ENCODE results near the gene EMX2.
"Not testable (repeated sequence)": the region's sequence is repeated elsewhere in the genome, so short reads cannot be mapped to it uniquely, and the experiment has no call there.

The EMX2 gene

DNA sequence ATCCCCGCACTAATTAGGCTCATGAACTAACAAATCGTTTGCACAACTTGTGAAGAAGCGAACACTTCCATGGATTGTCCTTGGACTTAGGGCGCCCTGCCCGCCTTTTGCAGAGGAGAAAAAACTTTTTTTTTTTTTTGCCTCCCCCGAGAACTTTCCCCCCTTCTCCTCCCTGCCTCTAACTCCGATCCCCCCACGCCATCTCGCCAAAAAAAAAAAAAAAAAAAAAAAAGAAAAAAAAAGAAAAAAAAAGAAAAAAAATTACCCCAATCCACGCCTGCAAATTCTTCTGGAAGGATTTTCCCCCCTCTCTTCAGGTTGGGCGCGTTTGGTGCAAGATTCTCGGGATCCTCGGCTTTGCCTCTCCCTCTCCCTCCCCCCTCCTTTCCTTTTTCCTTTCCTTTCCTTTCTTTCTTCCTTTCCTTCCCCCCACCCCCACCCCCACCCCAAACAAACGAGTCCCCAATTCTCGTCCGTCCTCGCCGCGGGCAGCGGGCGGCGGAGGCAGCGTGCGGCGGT is at the start of gene EMX2:
TSS of gene EMX2 (plus strand) at position 41 of the 519 bp plus-strand sequence. CDS start 522 bp downstream, outside the sequence.
- no peak for DNase-seq (ENCODE audit: low read depth)

DNA sequence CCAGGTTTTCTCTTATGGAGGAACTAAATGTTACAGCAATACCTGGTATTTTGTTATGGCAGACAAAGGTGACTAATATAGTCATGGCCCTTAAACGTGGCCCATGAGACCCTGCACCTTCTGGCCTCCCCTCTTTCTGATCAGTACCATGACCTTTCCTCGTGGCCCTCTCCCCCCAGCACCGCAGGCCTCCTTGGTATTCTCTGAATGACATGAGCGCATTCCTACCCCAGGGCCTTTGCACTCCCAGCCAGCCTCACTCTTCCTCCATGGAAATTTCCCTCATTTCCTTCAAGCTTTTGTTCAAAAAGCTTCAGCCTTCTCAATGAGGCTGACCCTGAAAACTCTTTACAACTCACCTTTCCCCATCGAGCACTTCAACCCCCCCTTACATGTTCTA is 46.5 kb upstream of the EMX2 start:
- no peak for DNase-seq (ENCODE audit: low read depth)

DNA sequence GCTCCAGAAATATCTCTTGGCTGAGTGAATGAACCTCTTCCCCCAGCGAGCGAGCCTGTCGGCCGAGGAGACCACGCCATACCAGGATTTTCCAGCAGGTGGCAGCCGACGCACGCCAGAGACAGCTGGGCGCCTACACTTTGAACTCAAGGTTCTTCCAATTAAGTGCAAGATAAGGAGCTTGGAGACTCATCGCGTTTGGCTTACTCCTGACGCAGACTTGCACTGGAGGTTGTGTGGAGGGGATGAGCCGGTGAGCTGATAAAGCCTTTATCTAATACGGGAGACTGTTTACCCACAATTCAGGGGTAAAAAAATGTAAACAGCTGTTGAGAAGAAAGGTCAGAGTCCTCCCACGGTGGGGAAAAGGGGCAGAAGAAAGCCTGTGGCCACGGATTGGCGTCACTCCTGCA is 45.9 kb upstream of the EMX2 start:
- DNase-seq (ENCODE audit: low read depth): peak; percentile 58

DNA sequence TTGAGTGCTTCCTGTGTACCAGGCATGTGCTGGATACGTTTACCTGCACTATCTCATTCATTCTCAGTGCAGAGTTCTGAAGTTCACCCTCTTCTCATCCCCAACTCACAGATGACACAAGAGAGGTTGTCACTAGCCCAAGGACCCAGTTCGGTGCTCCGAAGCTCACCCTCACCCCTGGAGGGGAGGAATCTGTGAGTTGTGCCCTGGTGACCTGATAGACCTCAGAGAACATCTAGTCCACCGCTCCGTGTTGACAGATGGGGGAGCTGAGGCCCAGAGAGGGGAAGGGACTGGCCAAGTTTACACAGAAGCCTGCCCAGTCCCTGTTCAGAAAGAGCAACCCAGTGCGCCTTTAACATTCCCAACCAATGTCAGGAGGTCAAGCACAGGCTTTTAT is 44.8 kb upstream of the EMX2 start:
- no peak for DNase-seq (ENCODE audit: low read depth)

DNA sequence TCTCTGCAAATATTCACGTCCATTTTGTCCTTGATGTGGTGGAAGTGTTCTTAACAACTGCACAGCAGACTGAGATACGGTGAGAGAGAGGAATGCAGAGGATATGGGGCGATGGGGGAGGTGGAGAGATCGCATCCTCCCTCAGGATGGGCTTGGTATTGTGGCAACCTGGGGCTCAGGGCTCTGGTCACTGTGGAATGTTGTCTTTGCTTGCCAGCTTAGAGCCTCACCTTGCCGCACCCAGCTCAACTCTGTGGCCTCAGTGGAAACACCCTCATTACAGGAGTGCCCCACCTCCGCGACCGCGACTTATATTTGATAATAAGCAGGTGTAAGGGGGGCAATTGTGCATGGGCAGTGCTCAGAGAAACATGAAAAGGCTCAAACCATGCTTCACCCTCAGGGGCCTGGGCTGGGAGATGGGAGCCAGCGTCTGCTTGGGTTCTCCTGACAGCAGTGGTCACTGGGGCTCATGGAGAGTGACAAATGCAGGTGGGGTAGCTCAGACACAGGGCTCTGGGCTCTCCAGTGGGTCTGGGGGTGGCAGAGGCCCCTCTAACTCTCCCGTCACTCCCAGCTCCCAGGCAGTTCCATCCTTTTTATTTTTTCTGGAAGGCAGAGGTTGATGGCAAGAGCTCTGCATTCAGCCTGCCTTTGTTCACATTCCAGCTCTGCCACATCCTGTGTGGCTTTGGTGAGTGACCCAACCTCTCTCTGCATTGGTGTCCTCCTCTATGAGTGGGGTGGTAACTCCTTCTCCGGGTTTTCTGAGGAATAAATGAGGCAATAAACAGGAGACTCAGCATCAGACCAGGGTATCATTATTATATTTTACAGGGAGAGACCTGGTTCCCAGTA is 43.1 kb upstream of the EMX2 start:
- no peak for DNase-seq (ENCODE audit: low read depth)

DNA sequence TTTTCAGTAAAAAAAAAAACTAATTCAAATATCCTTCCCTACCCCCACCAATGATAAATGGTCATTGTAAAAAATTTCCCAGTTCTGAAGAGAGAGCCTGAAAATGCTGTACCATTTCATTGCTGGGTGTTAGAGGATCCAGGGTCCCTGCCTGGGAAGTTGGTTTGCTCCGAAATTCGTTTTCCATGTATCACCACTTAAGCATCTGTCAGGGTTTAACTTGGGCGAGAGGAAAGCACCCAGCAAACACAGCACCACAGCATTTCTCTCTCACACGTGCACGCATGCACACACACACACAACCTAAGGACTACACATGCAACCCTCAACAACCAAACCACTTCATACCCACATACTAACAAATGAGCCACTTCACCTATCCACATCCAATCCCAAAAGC is 42.1 kb upstream of the EMX2 start:
- no peak for DNase-seq (ENCODE audit: low read depth)

DNA sequence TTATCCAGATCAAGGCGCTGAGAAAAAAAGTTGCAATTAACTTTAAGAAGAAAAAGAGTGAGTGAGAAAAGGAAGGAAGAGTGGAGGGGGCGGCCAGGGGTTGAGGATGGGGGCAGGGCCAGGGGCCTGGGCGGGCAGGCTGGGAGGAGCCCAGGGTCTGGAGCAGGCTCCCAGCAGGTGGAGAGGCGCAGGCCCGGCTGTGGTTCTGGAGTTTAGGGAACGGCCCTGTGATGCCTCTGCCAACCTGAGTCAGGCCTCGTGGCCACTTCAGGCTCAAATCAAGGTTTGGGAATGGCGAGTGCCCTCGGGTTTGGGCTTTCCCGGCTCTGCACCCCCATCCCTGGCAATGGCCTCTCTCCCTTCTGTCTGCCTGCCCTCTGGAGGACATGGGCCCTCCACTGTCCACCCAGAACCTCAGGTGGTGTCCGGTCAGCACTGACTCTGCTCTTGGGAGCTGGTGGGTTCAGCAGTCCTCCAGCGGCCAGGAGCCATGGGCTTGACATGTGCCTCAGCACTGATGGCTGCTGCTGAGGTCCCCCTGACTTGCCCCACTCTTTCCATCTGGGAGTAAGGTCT is 41.0 kb upstream of the EMX2 start:
- DNase-seq (ENCODE audit: low read depth): no peak

DNA sequence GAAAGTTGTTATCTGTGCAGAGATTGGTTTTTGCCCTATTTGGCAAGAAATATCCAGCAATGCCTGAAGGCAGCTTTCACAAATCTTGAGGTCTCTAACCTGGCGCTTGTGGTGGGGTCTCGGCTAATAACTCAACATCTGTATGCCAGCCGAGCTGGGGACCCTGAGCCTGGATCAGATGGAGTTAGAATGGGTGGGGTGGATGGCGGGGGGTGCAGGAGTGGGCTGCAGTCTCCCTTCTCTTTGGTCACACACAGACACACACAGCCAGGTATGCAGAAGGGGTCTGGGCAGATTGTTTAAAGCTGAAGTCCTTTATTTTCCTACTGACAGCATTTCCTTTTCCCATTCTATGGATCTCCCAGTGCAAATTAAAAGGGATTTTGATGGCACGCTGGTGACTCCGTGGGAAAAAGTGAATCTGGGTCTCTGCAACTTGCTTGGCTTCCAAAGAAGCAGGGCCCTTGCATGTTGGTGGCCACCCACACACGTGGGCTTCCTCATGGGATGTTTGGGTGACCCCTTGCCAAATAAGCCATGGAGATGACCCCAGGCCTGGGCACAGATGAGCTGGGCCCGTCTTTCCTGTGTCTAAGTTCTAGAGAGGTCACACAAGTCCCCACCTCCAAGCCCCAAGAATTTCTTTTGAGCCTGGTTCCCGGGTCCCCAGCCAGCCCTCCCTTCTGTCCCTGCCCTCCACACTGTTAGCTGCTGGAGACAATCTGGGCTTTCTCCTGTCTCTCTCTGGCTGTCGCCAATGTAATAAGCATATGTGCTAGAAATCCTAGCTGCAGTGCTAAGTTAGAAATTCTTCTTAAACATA is 39.9 kb upstream of the EMX2 start:
- DNase-seq (ENCODE audit: low read depth): no peak

DNA sequence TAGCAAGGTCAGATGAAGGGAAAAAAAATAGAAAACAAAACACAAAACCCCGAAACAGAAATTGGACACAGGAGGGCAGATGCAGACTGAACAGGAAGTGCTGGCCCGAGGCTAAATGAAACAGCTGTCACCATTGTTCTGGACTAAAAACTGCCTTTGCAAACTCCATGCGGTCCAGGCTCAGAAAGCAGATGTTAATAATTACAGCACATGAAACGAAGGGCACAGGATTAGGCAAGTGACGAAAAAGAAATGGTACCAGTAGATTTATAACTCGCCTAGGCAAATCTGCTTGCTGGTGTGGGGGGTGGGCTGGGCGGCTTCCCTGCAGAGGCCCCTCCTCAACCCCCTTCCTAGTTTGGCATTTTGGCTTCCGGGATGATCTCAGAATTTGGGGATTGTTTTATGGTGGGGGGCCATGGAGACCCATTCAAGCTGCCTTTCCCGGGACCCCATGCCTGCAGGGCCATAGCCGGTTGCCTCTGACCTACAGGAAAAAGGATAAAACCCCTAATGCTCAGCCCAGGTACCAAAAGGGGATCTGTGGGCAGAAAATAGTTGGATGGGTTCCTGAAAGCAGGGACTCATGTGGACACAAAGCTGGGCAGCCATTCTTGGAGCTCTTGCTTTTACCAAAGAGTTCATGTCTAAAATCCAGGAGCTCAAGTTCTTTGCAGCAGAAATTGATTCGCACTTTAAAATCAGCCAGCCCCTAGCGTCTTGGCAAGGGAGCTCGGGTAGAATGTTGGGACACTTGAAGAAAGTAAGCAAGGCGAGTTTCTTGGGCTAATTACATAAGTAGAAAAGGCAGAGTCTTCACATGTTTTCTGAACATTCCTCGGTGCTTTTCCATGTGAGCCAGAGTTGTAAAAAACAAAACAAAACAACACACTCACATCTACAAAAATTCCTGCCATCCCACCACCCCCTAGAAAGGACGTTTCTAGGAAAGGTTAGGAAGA is 39.0 kb upstream of the EMX2 start:
- no peak for DNase-seq (ENCODE audit: low read depth)

DNA sequence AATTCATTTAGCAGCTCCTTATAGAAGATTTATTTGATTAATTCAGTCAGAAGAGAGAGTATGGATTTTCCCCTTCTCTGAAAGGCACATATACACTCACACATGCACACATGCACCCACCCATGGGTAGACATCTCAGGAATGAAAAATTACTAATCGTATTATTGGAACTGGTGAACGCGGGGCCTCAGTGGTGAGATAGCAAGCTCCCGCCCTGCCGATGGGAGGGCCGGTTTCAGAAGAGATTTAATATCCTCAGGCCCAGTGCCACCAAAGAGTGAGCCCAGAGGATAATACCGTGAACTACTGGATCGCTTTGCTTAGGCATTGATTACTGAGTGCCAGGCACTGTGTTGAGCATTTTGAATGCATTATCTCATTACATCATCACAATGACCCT is 38.0 kb upstream of the EMX2 start:
- DNase-seq (ENCODE audit: low read depth): no peak

DNA sequence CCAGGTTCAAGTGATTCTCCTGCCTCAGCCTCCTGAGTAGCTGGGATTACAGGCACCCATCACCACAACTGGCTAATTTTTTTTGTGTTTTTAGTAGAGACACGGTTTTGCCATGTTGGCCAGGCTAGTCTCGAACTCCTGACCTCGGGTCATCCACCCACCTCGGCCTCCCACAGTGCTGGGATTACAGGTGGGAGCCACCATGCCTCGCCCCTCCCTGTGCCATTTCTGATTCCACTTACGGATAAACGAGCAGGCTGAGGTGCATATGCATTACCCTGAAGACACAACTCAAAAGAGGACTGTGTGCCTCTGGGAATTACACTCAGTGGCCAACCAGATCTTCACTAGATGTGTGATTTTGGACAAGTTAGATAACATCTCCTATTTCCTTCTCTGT is 35.5 kb upstream of the EMX2 start:
- DNase-seq (ENCODE audit: low read depth): not testable (repeated sequence)

DNA sequence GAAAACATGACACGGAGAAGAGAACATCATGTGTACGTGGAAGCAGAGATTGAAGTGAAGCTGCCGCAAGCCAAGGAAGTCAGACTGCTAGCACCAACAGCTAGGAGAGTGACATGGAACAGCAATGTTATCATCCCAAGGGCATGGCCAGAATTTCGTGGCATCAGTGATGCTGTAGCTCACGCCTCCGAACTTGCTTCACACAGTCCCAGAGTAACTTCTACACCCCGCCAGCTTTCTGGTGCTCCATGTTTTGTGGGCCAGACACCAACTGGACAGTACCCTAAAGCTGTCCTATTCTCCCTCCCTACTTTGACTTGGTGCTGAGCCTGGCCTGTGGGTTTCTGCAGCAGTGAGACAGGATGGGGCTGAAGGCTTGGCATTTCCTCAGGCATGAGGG is 33.0 kb upstream of the EMX2 start:
- DNase-seq (ENCODE audit: low read depth): no peak

DNA sequence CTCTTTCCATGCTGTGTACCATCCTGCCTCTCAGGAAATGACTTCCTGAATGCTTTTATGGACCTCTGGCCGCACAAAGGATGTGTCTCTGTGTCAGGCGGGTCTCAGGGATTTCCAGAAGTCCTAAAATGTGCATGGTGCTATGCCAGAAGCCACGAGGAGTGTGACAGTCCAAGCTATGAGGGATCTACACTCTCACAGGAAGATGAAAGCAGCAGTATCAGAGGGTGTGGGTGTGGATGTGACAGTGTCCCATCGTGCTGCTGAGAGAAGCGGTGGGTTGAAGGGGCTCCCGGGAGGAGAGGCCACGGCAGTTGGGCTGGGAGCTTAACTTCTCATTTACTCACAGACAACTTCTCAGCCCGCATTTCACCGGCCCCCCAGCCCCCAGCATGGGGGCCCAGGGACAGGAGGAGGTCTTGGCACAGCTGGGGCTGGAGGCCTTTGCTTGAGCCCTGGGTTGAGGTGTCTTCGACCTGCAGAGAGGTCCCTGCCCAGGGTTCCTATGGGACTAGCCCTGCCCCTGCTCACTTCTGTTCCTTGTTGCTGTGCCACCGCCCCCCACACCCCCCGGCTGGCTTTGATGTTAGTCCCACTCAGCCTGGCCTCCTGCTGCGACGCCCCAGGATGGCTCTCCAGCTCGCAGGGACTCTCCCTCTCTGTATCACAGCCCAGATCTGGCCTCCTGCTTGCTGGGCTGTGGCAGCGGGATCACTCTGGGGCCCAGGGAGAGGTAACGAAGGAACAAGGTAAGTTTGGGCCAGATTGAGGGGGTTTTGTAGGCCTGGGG is 30.8 kb upstream of the EMX2 start:
- DNase-seq (ENCODE audit: low read depth): no peak

DNA sequence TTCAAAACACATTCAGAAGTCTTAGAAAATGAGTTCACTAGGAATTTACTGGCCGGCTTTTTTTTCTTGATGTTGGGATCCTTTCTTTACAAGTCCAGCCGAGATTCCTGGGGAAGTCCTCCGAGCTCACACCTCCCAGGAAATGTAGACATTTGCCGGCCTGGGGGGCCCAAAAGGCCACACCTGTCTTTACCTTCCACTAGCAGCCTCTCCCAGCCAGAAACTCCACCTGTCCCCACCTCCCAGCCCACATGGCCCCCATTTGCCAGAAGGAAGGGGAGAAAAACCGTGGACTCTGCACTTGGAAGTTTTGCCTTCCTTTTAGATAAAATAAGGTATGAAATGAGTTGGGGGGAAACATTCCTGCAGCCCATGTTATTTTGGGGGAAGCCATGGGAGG is 27.6 kb upstream of the EMX2 start:
- DNase-seq (ENCODE audit: low read depth): no peak

DNA sequence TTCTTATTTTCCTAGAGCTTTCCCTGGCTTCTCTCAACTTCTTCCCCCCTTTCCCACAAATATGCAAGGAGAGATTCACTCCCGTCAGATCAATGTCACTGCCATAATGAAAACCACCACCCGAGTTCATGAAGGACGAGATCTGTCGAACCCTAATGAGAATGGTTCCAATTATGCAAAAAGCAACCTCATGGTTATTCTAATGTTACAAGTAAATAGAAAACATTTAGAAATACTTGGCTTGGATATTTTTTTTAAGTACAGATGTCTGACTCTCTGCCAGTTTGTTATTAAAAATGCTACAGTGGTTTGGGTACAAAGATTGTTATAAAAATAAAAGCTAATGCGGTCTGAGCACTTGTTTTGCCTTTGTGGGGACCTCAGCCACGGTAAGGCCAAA is 25.9 kb upstream of the EMX2 start:
- no peak for DNase-seq (ENCODE audit: low read depth)

DNA sequence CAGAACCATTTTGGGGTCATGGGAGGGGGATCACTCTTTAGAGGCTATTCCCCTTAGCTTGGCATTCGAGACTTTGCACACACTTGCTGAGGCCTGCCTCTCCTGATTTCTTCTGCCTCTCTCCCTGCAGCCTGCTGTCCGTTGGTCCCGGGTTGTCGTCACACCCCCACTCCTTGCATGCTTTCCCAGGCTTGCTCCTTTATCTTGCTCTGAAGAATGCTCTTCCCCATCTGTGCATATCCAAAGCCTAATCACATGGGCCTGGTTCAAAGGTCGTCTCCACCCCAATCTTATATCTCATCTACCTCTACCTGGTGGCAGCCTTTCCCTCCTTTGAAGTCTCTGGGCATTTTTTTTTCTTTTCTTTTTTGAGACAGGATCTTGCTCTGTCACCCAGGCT is 24.3 kb upstream of the EMX2 start:
- DNase-seq (ENCODE audit: low read depth): no peak

DNA sequence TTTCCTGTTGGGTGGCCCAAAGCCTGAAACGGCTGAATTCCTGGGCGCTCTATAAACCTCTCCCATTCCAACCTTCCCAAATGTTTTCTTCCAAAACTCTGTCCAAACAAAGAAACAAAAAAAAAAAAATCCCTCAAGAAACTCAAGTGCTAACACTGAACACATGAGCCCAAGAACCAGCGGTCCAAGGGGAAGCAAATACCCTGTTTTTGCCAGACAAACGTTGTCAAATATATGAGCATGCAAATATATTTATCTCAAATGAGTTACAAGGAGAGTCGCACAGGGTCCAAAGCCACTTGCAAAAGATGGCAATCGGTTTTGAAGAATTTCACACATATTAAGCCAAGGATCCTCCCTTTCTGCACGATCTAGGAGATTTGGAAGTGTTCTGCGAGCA is 23.3 kb upstream of the EMX2 start:
- DNase-seq (ENCODE audit: low read depth): no peak

DNA sequence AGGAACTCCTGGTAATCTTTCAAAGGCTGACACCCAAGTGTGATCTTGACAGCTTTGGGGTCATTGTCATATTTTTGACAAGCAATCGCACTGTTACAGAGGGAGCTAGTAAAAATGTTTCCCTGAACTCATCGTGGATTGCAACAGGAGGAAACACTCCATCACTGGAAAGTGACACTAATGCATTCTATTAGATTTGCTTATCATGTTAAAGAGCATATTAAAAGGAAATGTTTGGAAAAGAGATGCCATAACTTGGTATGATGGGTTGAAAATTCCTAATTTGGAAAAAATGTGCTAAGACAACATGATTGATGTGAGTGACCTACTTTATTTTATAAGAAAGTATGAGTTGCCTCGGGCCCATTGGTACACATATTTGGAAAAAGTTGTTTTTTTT is 22.7 kb upstream of the EMX2 start:
- DNase-seq (ENCODE audit: low read depth): no peak

DNA sequence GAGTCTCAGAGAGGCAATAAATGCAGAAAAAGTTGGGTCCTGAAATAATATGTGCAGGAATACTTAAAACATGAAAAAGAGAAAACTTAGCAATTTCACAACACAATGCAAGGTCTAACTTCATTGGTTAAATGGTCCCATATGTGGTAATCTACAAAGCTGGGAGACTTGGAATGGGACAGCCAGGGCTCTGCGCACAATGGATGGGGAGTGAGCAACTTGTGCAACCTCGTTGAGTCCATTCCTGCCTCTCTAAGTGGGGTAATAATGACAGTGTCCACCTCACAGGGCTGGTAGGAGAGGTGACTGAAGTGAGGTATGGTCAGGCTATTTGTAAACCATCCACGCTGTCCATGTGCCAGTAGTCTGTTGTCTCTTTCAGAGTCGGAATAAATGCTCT is 11.8 kb upstream of the EMX2 start:
- DNase-seq (ENCODE audit: low read depth): no peak

DNA sequence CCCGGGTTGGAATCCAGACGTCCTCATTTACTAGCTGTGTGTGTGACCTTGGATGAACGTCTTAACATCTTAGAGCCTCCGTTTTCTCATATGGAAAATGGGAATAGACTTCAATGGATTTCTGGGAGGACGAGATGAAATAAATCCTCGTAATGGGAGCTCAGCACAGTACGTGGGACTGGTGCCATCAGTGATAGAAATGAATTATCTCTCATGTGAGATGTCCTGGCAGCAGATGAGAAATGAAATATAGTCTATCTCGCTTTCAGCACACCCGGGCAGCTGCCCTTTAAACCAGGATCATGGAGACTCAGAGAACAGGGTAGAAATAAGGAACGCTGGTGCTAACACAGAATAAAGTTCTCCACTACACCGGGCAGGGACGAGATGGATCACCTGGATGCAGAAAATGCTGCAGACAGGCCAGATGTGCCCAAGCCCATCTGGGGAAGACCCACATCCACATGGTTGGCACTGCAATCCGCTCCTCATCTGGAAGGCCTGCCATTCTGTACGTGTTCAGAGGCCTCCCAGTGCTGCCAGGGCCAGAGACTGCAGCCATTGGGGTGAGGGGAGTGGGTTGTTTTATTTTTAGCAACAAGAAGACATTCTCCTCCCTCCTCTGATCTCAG is 11.1 kb upstream of the EMX2 start:
- DNase-seq (ENCODE audit: low read depth): no peak

Data from activated T-cell treated with anti-CD3 and anti-CD28 coated beads for 48 hours (primary cell).